ENCODE data around the gene FLVCR2.

The FLVCR2 gene

DNA sequence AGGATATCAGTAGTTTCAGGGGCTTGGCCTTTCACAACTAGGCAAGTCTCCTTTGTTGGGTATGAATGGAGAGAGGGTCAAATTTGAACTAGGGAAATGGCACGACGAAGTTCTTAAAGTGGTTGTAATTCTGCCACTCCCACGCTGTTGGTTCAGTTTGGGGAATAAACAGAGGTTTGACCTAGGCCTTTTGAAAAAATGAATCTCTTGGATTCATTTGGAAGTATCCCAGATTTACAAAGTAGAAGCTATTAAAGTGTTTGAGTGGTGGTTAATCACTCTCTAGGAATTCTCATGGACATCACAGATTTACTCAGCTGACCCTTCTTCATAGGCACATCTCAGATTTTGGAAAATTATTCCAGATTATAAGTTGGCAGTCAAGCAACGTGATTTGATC lies 41.3 kb upstream of the FLVCR2 start:
- TF ChIP-seq, protein P1, sequence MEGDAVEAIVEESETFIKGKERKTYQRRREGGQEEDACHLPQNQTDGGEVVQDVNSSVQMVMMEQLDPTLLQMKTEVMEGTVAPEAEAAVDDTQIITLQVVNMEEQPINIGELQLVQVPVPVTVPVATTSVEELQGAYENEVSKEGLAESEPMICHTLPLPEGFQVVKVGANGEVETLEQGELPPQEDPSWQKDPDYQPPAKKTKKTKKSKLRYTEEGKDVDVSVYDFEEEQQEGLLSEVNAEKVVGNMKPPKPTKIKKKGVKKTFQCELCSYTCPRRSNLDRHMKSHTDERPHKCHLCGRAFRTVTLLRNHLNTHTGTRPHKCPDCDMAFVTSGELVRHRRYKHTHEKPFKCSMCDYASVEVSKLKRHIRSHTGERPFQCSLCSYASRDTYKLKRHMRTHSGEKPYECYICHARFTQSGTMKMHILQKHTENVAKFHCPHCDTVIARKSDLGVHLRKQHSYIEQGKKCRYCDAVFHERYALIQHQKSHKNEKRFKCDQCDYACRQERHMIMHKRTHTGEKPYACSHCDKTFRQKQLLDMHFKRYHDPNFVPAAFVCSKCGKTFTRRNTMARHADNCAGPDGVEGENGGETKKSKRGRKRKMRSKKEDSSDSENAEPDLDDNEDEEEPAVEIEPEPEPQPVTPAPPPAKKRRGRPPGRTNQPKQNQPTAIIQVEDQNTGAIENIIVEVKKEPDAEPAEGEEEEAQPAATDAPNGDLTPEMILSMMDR (IDR thresholded peaks at IDR 0.05; ENCODE audit: control extremely low read depth, extremely low read depth, low read depth, missing control alignments) = no peak
- ChIA-PET CTCF (interaction anchor here (1.0 to 1.7 kb wide), 3 partner anchors 10 to 20 kb away, joined by 3 to 5 read pairs (median 4); no protein-coding TSS in a partner anchor), POLR2A (no interaction called here)
- DNase-seq (ENCODE audit: extremely low spot score) = no peak

DNA sequence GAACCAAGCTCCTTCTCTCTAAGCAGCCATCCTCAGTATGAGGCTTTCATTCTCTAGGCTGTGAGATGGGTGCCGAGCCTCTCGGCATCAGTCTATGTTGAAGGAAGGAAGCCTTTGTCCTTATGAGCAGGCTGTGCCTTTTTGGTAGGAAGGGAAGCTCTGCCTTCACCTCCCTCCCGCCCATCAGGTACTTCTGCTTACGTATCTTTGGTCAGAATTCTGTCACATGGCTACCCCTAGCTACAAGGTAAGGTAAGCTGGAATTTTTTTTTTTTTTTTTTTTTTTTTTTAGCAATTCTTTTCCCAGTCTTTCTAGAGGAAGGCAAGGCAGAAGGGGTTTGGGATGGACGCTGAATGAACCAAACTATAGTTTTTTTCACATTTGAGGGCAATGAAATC lies 39.3 kb upstream of the FLVCR2 start:
- CTCF ChIA-PET = interaction anchor here (0.8 to 6.0 kb wide), 13 partner anchors 9 to 121 kb away, joined by 3 to 53 read pairs (median 4); partner anchors contain the start of genes BATF, ERG28 and TTLL5
- TF ChIP-seq, protein P1 (IDR thresholded peaks at IDR 0.05; ENCODE audit: control extremely low read depth, extremely low read depth, low read depth, missing control alignments) = no peak
- DNase-seq (ENCODE audit: extremely low spot score) = no peak
- POLR2A ChIA-PET = interaction anchor here (1.8 to 1.9 kb wide), 2 partner anchors 12 to 16 kb away, joined by 6 to 7 read pairs; partner anchors contain the start of gene BATF

DNA sequence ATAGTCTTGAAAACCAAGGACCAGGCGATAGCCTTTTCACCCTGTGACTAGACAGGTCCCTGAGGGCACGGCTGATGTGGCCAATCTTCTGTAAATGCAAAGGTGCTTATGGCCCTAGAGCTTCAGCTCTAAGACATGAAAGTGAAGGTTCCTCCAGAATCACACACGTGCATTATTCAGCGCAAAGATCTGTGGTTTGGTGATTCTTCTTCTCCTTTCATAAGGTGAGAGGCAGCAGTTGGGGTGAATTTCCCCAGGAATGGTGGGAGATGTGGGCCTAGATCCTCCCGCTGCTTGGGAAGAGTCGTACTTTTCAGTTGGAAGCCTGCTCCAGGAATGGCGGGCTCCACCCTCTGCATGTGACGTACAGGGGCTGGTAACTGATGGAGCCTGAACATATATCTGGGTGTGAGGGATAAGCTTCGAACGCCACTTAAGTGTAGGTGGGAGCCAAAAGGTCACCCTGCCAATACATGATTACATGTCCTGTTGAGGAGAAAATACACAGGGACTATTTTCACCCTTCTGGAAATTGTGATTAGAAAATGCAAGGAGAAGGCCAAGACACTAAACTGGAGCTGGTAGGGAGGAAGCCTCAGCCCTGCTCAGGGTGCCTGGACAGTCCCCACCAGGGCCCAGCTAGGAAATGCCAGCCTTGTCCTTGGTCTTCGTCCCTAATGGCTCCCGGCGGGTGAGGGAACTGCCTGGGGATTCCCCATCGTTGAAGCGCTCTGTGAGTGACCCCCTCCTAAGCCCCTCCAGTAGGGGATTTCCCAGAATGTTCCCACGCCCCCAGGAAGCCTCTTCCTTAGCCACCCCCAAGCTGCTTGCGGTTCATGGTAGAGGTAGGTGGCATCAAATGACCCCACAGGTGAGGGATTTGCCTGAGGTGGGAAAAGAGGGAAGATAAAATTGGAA lies 38.6 kb upstream of the FLVCR2 start:
- ChIA-PET POLR2A (interaction anchor here (0.7 to 1.9 kb wide), 3 partner anchors 13 to 19 kb away, joined by 3 to 7 read pairs (median 6); partner anchors contain the start of gene BATF), CTCF (interaction anchor here (0.8 to 6.0 kb wide), 15 partner anchors 9 to 120 kb away, joined by 3 to 53 read pairs (median 4); partner anchors contain the start of genes BATF, ERG28 and TTLL5)
- TF ChIP-seq, protein P1 (IDR thresholded peaks at IDR 0.05; ENCODE audit: control extremely low read depth, extremely low read depth, low read depth, missing control alignments) = no peak
- DNase-seq (ENCODE audit: extremely low spot score) = peak; percentile 70

DNA sequence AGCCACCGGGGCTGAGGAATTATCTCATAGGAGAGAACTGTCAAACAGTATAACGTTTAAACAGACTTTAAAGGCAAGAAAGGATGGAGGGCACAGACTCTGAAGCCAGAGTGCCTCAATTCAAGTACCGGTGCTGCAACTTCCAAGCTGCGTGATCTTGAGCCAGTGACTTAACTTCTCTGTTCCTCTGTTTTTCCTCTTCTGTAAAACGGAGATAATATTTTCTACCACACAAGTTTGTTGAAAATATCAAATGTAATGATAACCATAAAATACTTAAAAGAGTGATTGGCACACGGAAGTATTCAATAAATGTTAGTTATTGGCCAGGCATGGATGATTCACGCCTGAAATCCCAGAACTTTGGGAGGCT lies 38.0 kb upstream of the FLVCR2 start:
- ChIA-PET POLR2A (interaction anchor here (0.7 to 1.9 kb wide), 3 partner anchors 13 to 20 kb away, joined by 3 to 7 read pairs (median 6); partner anchors contain the start of gene BATF), CTCF (interaction anchor here (1.3 to 6.0 kb wide), 9 partner anchors 11 to 120 kb away, joined by 4 to 53 read pairs (median 5); partner anchors contain the start of genes BATF, ERG28 and TTLL5)
- DNase-seq (ENCODE audit: extremely low spot score) = no peak
- TF ChIP-seq, protein P1 (IDR thresholded peaks at IDR 0.05; ENCODE audit: control extremely low read depth, extremely low read depth, low read depth, missing control alignments) = no peak

DNA sequence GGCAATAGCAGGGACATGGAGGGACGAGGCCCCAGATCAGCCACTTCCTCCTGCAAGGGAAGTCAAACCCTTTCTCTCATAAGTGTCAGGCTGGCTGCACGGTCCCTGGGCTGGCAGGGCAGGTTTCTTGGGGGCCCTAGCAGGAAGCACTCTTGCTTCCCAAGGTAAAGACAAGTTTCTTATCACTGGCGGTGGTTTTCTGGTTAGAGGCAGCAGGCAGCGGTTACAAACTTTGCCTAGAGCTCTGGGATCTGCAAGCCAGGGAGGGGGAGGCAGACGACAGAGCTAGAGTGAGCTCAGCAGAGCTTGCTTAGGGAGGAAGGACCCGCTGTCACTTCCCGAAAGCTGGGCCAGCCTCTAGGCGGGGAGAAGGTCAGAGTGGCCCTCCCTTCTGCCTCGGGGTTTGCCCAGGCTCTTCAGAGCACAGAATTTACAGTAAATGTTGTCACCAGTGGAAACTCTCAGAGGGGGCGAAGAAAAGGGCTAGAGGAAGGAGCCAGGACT lies 35.8 kb upstream of the FLVCR2 start:
- ChIA-PET CTCF (interaction anchor here (0.6 to 6.0 kb wide), 11 partner anchors 10 to 111 kb away, joined by 3 to 53 read pairs (median 6); no protein-coding TSS in a partner anchor), POLR2A (interaction anchor here (0.6 to 1.0 kb wide), 3 partner anchors 18 to 28 kb away, joined by 3 to 8 read pairs (median 3); no protein-coding TSS in a partner anchor)
- DNase-seq (ENCODE audit: extremely low spot score) = peak; percentile 82
- TF ChIP-seq, protein P1 (IDR thresholded peaks at IDR 0.05; ENCODE audit: control extremely low read depth, extremely low read depth, low read depth, missing control alignments) = no peak

DNA sequence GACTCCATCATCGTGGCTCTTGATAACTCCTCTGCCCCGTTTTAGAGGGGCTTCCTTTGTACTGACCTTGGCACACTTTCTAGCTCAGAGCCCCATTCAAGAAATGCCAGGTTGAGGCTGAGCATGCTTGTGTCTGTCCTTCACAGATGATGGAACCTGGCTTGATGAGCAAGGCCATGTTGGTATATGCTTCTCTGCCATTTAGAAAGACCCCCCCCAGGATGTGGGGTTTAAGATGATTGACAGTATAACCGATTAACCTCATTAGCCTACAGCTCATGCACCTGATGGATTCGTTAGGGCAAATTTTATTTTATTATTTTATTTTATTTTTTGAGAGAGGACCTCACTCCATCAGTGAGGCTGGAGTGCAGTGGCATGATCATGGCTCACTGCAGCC lies 35.2 kb upstream of the FLVCR2 start:
- no peak for DNase-seq (ENCODE audit: extremely low spot score)
- TF ChIP-seq, protein P1 (IDR thresholded peaks at IDR 0.05; ENCODE audit: control extremely low read depth, extremely low read depth, low read depth, missing control alignments) = no peak
- ChIA-PET POLR2A (interaction anchor here (1.0 kb wide), 2 partner anchors 19 to 23 kb away, joined by 3 to 8 read pairs; no protein-coding TSS in a partner anchor), CTCF (interaction anchor here (0.6 to 6.0 kb wide), 10 partner anchors 10 to 111 kb away, joined by 3 to 53 read pairs (median 6); no protein-coding TSS in a partner anchor)
